SU-DHL-6 (cell line): ENCODE measurements around the gene TMEM81.

Experiments
- CTCF ChIP-seq: fragments of 200-600 bp; sonication (generic); IDR thresholded peaks from one replicate; pipeline ENCODE4 v1.5.1; 2017; ENCODE audit warnings: antibody characterized with exemption, mild to moderate bottlenecking, low read length, moderate library complexity; ENCODE audit not compliant: insufficient read depth, poor library complexity, severe bottlenecking
- EZH2phosphoT487 ChIP-seq: fragments of 200-600 bp; sonication (generic), shearing (Covaris generic); conservative IDR thresholded peaks from 2 replicates; pipeline ENCODE4 v1.6.1; 2018; ENCODE audit warnings: mild to moderate bottlenecking, antibody characterized with exemption, low read length, moderate library complexity, mixed read lengths

GRCh38 chr1:205091043-205091740 is 6.9 kb upstream of the TMEM81 start:
- TF ChIP-seq CTCF: no peak
- TF ChIP-seq EZH2phosphoT487: no peak
